DND-41 (cell line): Measurements from ENCODE around the gene AKAP8.
"Not testable (repeated sequence)": the region's sequence is repeated elsewhere in the genome, so short reads cannot be mapped to it uniquely, and the experiment has no call there.

Source experiments
- ATAC-seq: fragments of 200-7000 bp; cut with Tn5 transposase; 3 replicates; pipeline ENCODE4 v1.9.1; 2021; ENCODE audit warnings: low read depth; ENCODE audit not compliant: insufficient read depth
- DNase-seq: peaks from one replicate; pipeline ENCODE4 v3.0.0-alpha.2; 2020
- H2AFZ ChIP-seq: 2 replicates; pipeline ENCODE4 v1.6.0; 2012; ENCODE audit warnings: low read depth, low read length
- H3K27ac ChIP-seq: 2 replicates; pipeline ENCODE4 v1.5.1; 2012; ENCODE audit warnings: low read length, inconsistent platforms
- H3K27me3 ChIP-seq: fragments of 200-600 bp; sonication (generic); 2 replicates; pipeline ENCODE4 v1.6.0; 2012; ENCODE audit warnings: low read length, mild to moderate bottlenecking, inconsistent platforms; ENCODE audit not compliant: insufficient read depth, poor library complexity
- H3K36me3 ChIP-seq: 2 replicates; pipeline ENCODE4 v1.5.1; 2012; ENCODE audit warnings: low read length, inconsistent platforms; ENCODE audit not compliant: insufficient read depth
- H3K4me1 ChIP-seq: 2 replicates; pipeline ENCODE4 v1.5.1; 2012; ENCODE audit warnings: mild to moderate bottlenecking, low read length; ENCODE audit not compliant: insufficient read depth
- H3K4me2 ChIP-seq: 2 replicates; pipeline ENCODE4 v1.6.0; 2012; ENCODE audit warnings: mild to moderate bottlenecking, moderate library complexity, low read length, inconsistent platforms; ENCODE audit not compliant: insufficient read depth
- H3K4me3 ChIP-seq, 2 experiments: fragments of 200-600 bp in 1 of 2; shearing (Covaris generic) in 1 of 2; 2 replicates each; pipeline ENCODE4 v1.5.1; 2012 to 2016; ENCODE audit warnings: inconsistent platforms in 2 of 2, low read length in 2 of 2, mild to moderate bottlenecking in 2 of 2, low read depth in 1 of 2, moderate library complexity in 1 of 2
- H3K79me2 ChIP-seq: 2 replicates; pipeline ENCODE4 v1.6.0; 2012; ENCODE audit warnings: low read length, inconsistent platforms; ENCODE audit not compliant: insufficient read depth
- H3K9ac ChIP-seq: 2 replicates; pipeline ENCODE4 v1.6.0; 2012; ENCODE audit warnings: low read depth, mild to moderate bottlenecking, inconsistent platforms, low read length, moderate library complexity
- H3K9me3 ChIP-seq: 2 replicates; pipeline ENCODE4 v1.5.1; 2012; ENCODE audit warnings: low read length, moderate library complexity, mild to moderate bottlenecking, inconsistent platforms; ENCODE audit not compliant: insufficient read depth, severe bottlenecking
- H4K20me1 ChIP-seq: 2 replicates; pipeline ENCODE4 v1.6.0; 2012; ENCODE audit warnings: low read length; ENCODE audit not compliant: insufficient read depth
- CTCF ChIP-seq: IDR thresholded peaks from 2 replicates; pipeline ENCODE4 v1.5.1; 2012; ENCODE audit warnings: borderline replicate concordance, low read length, moderate library complexity, mild to moderate bottlenecking; ENCODE audit not compliant: poor library complexity, severe bottlenecking; ENCODE audit errors: extremely low read depth
- EZH2 ChIP-seq: IDR thresholded peaks from 3 replicates; pipeline ENCODE4 v1.6.1; 2012; ENCODE audit warnings: borderline replicate concordance, low read depth, mild to moderate bottlenecking, moderate library complexity, low read length, inconsistent platforms; ENCODE audit not compliant: severe bottlenecking

Gene AKAP8

GRCh38 chr19:15340086-15340485 is 39.5 kb downstream of the AKAP8 start:
- Histone ChIP-seq H3K4me3 (no peak overlapping the region), H3K4me1 (no peaks in the 10 kb centered on the region), H3K9ac (no peak overlapping the region), H3K27me3 (no peaks in the 10 kb centered on the region), H2AFZ (no peak overlapping the region), H3K79me2 (peaks cover 15% of the 10 kb centered on the region), H3K27ac (no peak overlapping the region), H3K9me3 (no peaks in the 10 kb centered on the region), H3K36me3 (peaks cover 1% of the 10 kb centered on the region; the same call in 1 of the 2 replicates), H4K20me1 (no peaks in the 10 kb centered on the region), H3K4me2 (no peak overlapping the region)
- TF ChIP-seq EZH2 = no peak
- no peak for TF ChIP-seq CTCF
- ATAC-seq (no peak), DNase-seq (no peak)

GRCh38 chr19:15337202-15337601 is 42.4 kb downstream of the AKAP8 start:
- ATAC-seq (no peak), DNase-seq (no peak)
- H3K4me2 ChIP-seq = no peak overlapping the region
- no peaks in the 10 kb centered on the region for H4K20me1 ChIP-seq
- no peak overlapping the region for H3K9ac ChIP-seq
- TF ChIP-seq CTCF (no peak), EZH2 (no peak)
- H2AFZ ChIP-seq = no peak overlapping the region
- peaks cover 14% of the 10 kb centered on the region for H3K4me1 ChIP-seq
- H3K9me3 ChIP-seq = no peaks in the 10 kb centered on the region
- H3K4me3 ChIP-seq = no peak overlapping the region
- peaks cover 36% of the 10 kb centered on the region for H3K79me2 ChIP-seq
- H3K36me3 ChIP-seq = no peaks in the 10 kb centered on the region; the same call in 1 of the 2 replicates
- H3K27ac ChIP-seq = no peak overlapping the region
- H3K27me3 ChIP-seq = no peaks in the 10 kb centered on the region

- not testable (repeated sequence) for H3K36me3 ChIP-seq, DNase-seq, H3K4me2 ChIP-seq, H3K9me3 ChIP-seq, H3K27me3 ChIP-seq, H2AFZ ChIP-seq, H3K4me3 ChIP-seq, ATAC-seq, H4K20me1 ChIP-seq, H3K27ac ChIP-seq, H3K9ac ChIP-seq
- Histone ChIP-seq H3K79me2 (peaks cover 48% of the 10 kb centered on the region), H3K4me1 (peaks cover 14% of the 10 kb centered on the region)
Observed at GRCh38 chr19:15335992-15336391, 43.6 kb downstream of the AKAP8 start.

GRCh38 chr19:15332311-15332996 is 47.1 kb downstream of the AKAP8 start, which contains the start of gene BRD4:
Gene BRD4, minus strand, starts transcription at chr19:15332539. Its CDS starts 59,440 bp downstream, at chr19:15273099.
- Histone ChIP-seq H3K4me1 (peaks cover 45% of the 10 kb centered on the region), H2AFZ (peak within 1 kb of the TSS; percentile 100), H3K27me3 (no peaks in the 10 kb centered on the region), H3K9ac (peak within 1 kb of the TSS; percentile 76), H3K4me2 (peak within 1 kb of the TSS; percentile 98), H3K36me3 (peaks cover 19% of the 10 kb centered on the region), H3K79me2 (peaks cover 80% of the 10 kb centered on the region), H3K9me3 (no peaks in the 10 kb centered on the region), H3K27ac (peak within 1 kb of the TSS; percentile 93), H4K20me1 (peaks cover 39% of the 10 kb centered on the region), H3K4me3 (peak within 1 kb of the TSS; percentile 94 to 98)
- peak; percentile 81 for DNase-seq
- peak; percentile 76 for ATAC-seq
- TF ChIP-seq EZH2 (no peak), CTCF (no peak)
